Neural cell (in vitro differentiated cells): ENCODE measurements around the gene DFFA. TPM values are rescaled to one million over a fixed set of nuclear protein-coding genes. Genes with fewer than 3 reads are reported as not detected.

Experiments
- H2AFZ ChIP-seq: fragments of 200-600, 300-800 bp; sonication (generic), shearing (Covaris generic); 2 replicates; pipeline ENCODE4 v1.6.0; 2014; ENCODE audit warnings: low read depth, mild to moderate bottlenecking, antibody characterized with exemption, low read length, moderate library complexity
- H3F3A ChIP-seq: fragments of 200-600 bp; shearing (Covaris generic); 2 replicates; pipeline ENCODE4 v1.6.1; 2016; ENCODE audit warnings: mild to moderate bottlenecking, moderate library complexity, mixed read lengths, antibody characterized with exemption, low read length; ENCODE audit not compliant: insufficient read depth, poor library complexity, severe bottlenecking
- H3K27ac ChIP-seq: fragments of 200-600, 300-800 bp; sonication (generic), shearing (Covaris generic); 2 replicates; pipeline ENCODE4 v1.5.1; 2014; ENCODE audit warnings: mild to moderate bottlenecking, low read length, moderate library complexity
- H3K27me3 ChIP-seq: fragments of 300-800, 200-600 bp; sonication (generic), shearing (Covaris generic); 2 replicates; pipeline ENCODE4 v1.6.0; 2014; ENCODE audit warnings: mild to moderate bottlenecking, low read depth, low read length, moderate library complexity; ENCODE audit not compliant: insufficient read depth
- H3K36me3 ChIP-seq: fragments of 300-800, 200-600 bp; sonication (generic), shearing (Covaris generic); 2 replicates; pipeline ENCODE4 v1.5.1; 2014; ENCODE audit warnings: mild to moderate bottlenecking, antibody characterized with exemption, low read length, moderate library complexity; ENCODE audit not compliant: insufficient read depth
- H3K4me2 ChIP-seq: fragments of 300-800, 200-600 bp; sonication (generic), shearing (Covaris generic); 2 replicates; pipeline ENCODE4 v1.6.0; 2014; ENCODE audit warnings: mild to moderate bottlenecking, low read length
- H3K4me3 ChIP-seq: fragments of 300-800, 200-600 bp; sonication (generic), shearing (Covaris generic); 2 replicates; pipeline ENCODE4 v1.5.1; 2014; ENCODE audit warnings: mild to moderate bottlenecking, low read length, moderate library complexity
- H3K79me2 ChIP-seq: fragments of 200-600 bp; shearing (Covaris generic); replicated peaks from 2 replicates; pipeline ENCODE4 v1.6.0; 2014; ENCODE audit warnings: mild to moderate bottlenecking, low read length, moderate library complexity; ENCODE audit not compliant: insufficient read depth
- H3K9ac ChIP-seq: fragments of 300-800, 200-600 bp; sonication (generic), shearing (Covaris generic); 2 replicates; pipeline ENCODE4 v1.6.1; 2016; ENCODE audit warnings: mild to moderate bottlenecking, low read length, mixed read lengths
- H3K9me2 ChIP-seq: fragments of 200-600 bp; shearing (Covaris generic); 2 replicates; pipeline ENCODE4 v1.6.1; 2016; ENCODE audit warnings: mild to moderate bottlenecking, low read length, mixed read lengths; ENCODE audit not compliant: insufficient read depth
- H3K9me3 ChIP-seq: fragments of 200-600, 300-800 bp; sonication (generic), shearing (Covaris generic); 2 replicates; pipeline ENCODE4 v1.6.1; 2016; ENCODE audit warnings: mild to moderate bottlenecking, mixed run types, low read length, moderate library complexity, mixed read lengths
- H4K20me1 ChIP-seq: fragments of 200-600 bp; shearing (Covaris generic); 2 replicates; pipeline ENCODE4 v1.6.1; 2016; ENCODE audit warnings: mild to moderate bottlenecking, mixed run types; ENCODE audit not compliant: insufficient read depth
- CTCF ChIP-seq: fragments of 450-650 bp; IDR thresholded peaks from 2 replicates; pipeline ENCODE4 v1.5.1; 2014; ENCODE audit warnings: antibody characterized with exemption, mild to moderate bottlenecking, moderate library complexity; ENCODE audit not compliant: poor library complexity, severe bottlenecking
- EP300 ChIP-seq: fragments of 450-650 bp; conservative IDR thresholded peaks from 2 replicates; pipeline ENCODE4 v1.6.1; 2014; ENCODE audit warnings: antibody characterized with exemption, mild to moderate bottlenecking, moderate library complexity; ENCODE audit not compliant: poor library complexity, severe bottlenecking
- EZH2 ChIP-seq: fragments of 200-600, 300-800 bp; shearing (Covaris generic), sonication (generic); IDR thresholded peaks from 2 replicates; pipeline ENCODE4 v1.6.1; 2014; ENCODE audit warnings: antibody characterized with exemption, low read length, borderline replicate concordance, mild to moderate bottlenecking; ENCODE audit not compliant: insufficient read depth, poor library complexity, severe bottlenecking
- MXI1 ChIP-seq: fragments of 450-650 bp; conservative IDR thresholded peaks from 2 replicates; pipeline ENCODE4 v1.6.1; 2014; ENCODE audit warnings: antibody characterized with exemption, mild to moderate bottlenecking; ENCODE audit not compliant: poor library complexity, severe bottlenecking
- POLR2AphosphoS5 ChIP-seq: IDR thresholded peaks from 2 replicates; pipeline ENCODE4 v1.6.1; 2012
- RAD21 ChIP-seq: fragments of 450-650 bp; conservative IDR thresholded peaks from 2 replicates; pipeline ENCODE4 v1.6.1; 2014; ENCODE audit warnings: antibody characterized with exemption, mild to moderate bottlenecking, moderate library complexity
- REST ChIP-seq: IDR thresholded peaks from 2 replicates; pipeline ENCODE4 v1.6.1; 2012; ENCODE audit warnings: borderline replicate concordance
- SMC3 ChIP-seq: fragments of 450-650 bp; conservative IDR thresholded peaks from 2 replicates; pipeline ENCODE4 v1.6.1; 2014; ENCODE audit warnings: antibody characterized with exemption, mild to moderate bottlenecking, moderate library complexity; ENCODE audit not compliant: poor library complexity
- TAF1 ChIP-seq: IDR thresholded peaks from 2 replicates; pipeline ENCODE4 v1.6.1; 2012; ENCODE audit warnings: low read depth
- polyA plus RNA-seq: library from polyadenylated mRNA; depleted of rRNA; stranded (reverse); fragments of >200 nt; gene quantifications from 2 replicates; pipeline ENCODE4 v1.2.3, GENCODE V29; 2014

Gene DFFA
- polyA plus RNA-seq, 1 donor from 2014 or later = 32.7 TPM

- Histone ChIP-seq H4K20me1 (no peaks in the 10 kb centered on the region), H3K79me2 (no peaks in the 10 kb centered on the region), H3K9me2 (no peaks in the 10 kb centered on the region), H3K9me3 (no peaks in the 10 kb centered on the region), H3K27ac (no peak overlapping the region), H3K27me3 (no peaks in the 10 kb centered on the region), H3K4me3 (no peak overlapping the region), H3K9ac (no peak overlapping the region), H2AFZ (no peak overlapping the region), H3F3A (no peaks in the 10 kb centered on the region), H3K4me2 (no peak overlapping the region), H3K36me3 (no peaks in the 10 kb centered on the region)
- no peak for TF ChIP-seq TAF1
- TF ChIP-seq EZH2 = no peak
Measured at GRCh38 chr1:10450836-10451235, 21.5 kb downstream of the DFFA start.

DNA sequence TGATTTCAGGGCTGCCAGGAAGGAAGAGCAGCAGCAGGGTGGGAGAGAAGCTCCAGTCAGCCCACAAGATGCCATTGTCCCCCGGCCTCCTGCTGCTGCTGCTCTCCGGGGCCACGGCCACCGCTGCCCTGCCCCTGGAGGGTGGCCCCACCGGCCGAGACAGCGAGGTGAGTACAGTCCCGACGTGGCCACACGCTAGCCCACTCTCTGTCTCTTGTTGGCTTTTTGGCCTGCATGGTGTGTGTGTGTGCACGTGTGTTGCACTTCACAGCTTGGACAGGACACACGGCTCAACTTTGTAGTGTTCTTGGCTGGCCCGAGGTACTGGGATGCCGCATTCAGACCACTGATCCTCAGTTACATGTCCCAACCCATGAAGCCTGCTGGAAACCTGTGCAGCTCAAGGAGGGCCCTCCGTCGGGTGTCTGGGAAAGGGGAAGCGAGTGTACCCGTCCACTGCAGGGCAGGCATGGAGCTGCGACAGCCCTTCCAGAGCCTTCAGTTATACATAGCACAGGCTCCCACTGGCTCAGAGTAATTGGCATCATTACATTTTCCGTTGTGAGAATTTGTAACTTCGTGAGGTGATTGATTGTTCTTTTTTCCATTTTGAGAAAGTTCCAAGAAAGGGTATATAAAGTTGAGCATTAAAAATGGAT, 22.0 kb downstream of the DFFA start:
- Histone ChIP-seq H3K9ac (no peak overlapping the region), H3K9me2 (no peaks in the 10 kb centered on the region), H3K27me3 (no peaks in the 10 kb centered on the region), H3K27ac (no peak overlapping the region), H3K4me3 (no peak overlapping the region), H4K20me1 (no peaks in the 10 kb centered on the region), H3K9me3 (no peaks in the 10 kb centered on the region), H3F3A (no peaks in the 10 kb centered on the region), H3K36me3 (no peaks in the 10 kb centered on the region), H3K4me2 (no peak overlapping the region), H3K79me2 (no peaks in the 10 kb centered on the region), H2AFZ (no peak overlapping the region)
- TF ChIP-seq MXI1 (no peak), TAF1 (no peak), EP300 (no peak), EZH2 (no peak), POLR2AphosphoS5 (no peak), SMC3 (no peak), CTCF (no peak), REST (no peak), RAD21 (no peak)
